Measurements from ENCODE around the gene ARMC12. TPM values are rescaled to one million over a fixed set of nuclear protein-coding genes. Genes with fewer than 3 reads are reported as not detected.
"Not testable (repeated sequence)": the region's sequence is repeated elsewhere in the genome, so short reads cannot be mapped to it uniquely, and the experiment has no call there.

The ARMC12 gene
- 1 to 10 TPM; 1.8 to 1.9 TPM for total RNA-seq

GRCh38 chr6:35736982-35737412 is at the start of gene ARMC12:
ARMC12 (plus strand) TSS chr6:35737032; CDS start chr6:35737109, 77 bp downstream.
- H3K4me3 Mint-ChIP-seq, result peak within 1 kb of the TSS; percentile 34
- no peaks in the 10 kb centered on the region for H3K27me3 Mint-ChIP-seq
- no peaks in the 10 kb centered on the region for H3K9me3 Mint-ChIP-seq
- no peak for ATAC-seq (replicated peaks)
- peak within 1 kb of the TSS; percentile 74 for H3K27ac Mint-ChIP-seq
- H3K36me3 Mint-ChIP-seq (ENCODE audit: low read depth), result no peaks in the 10 kb centered on the region
- H3K4me1 Mint-ChIP-seq, result peaks cover 17% of the 10 kb centered on the region

GRCh38 chr6:35687658-35688604 is 48.9 kb upstream of the ARMC12 start:
- Mint-ChIP-seq H3K36me3 (ENCODE audit: low read depth) (peaks cover 13% of the 10 kb centered on the region), H3K4me1 (peaks cover 4% of the 10 kb centered on the region), H3K9me3 (no peaks in the 10 kb centered on the region), H3K4me3 (peak overlapping the region; percentile 92), H3K27ac (peak overlapping the region; percentile 92), H3K27me3 (no peaks in the 10 kb centered on the region)
- peak; percentile 66 for ATAC-seq (replicated peaks)

- no peaks in the 10 kb centered on the region for H3K27me3 Mint-ChIP-seq
- peak within 1 kb of the TSS; percentile 92 for H3K27ac Mint-ChIP-seq
- peak within 1 kb of the TSS; percentile 92 for H3K4me3 Mint-ChIP-seq
- H3K36me3 Mint-ChIP-seq (ENCODE audit: low read depth), result peaks cover 9% of the 10 kb centered on the region
- peaks cover 4% of the 10 kb centered on the region for H3K4me1 Mint-ChIP-seq
- peak; percentile 94 for ATAC-seq (replicated peaks)
- no peaks in the 10 kb centered on the region for H3K9me3 Mint-ChIP-seq
Observed at GRCh38 chr6:35688605-35689322, 48.1 kb upstream of the ARMC12 start, which contains the start of gene FKBP5. FKBP5 (minus strand) TSS chr6:35688915; CDS start chr6:35642824, 46,091 bp downstream.

GRCh38 chr6:35690006-35690405 is 46.8 kb upstream of the ARMC12 start:
- H3K27me3 Mint-ChIP-seq; H3K9me3 Mint-ChIP-seq; H3K27ac Mint-ChIP-seq; H3K4me1 Mint-ChIP-seq; ATAC-seq (replicated peaks); H3K36me3 Mint-ChIP-seq (ENCODE audit: low read depth); H3K4me3 Mint-ChIP-seq: not testable (repeated sequence)

GRCh38 chr6:35690484-35690883 is 46.3 kb upstream of the ARMC12 start:
- Mint-ChIP-seq H3K9me3 (no peaks in the 10 kb centered on the region), H3K36me3 (ENCODE audit: low read depth) (no peaks in the 10 kb centered on the region), H3K27ac (no peak overlapping the region), H3K4me1 (peaks cover 4% of the 10 kb centered on the region), H3K4me3 (no peak overlapping the region), H3K27me3 (no peaks in the 10 kb centered on the region)
- ATAC-seq (replicated peaks), result no peak

GRCh38 chr6:35691027-35691824 is 45.6 kb upstream of the ARMC12 start:
- Mint-ChIP-seq H3K4me1 (peaks cover 4% of the 10 kb centered on the region), H3K36me3 (ENCODE audit: low read depth) (no peaks in the 10 kb centered on the region), H3K27me3 (no peaks in the 10 kb centered on the region), H3K4me3 (no peak overlapping the region), H3K9me3 (no peaks in the 10 kb centered on the region), H3K27ac (no peak overlapping the region)
- no peak for ATAC-seq (replicated peaks)

- no peak overlapping the region for H3K27ac Mint-ChIP-seq
- H3K4me3 Mint-ChIP-seq, result no peak overlapping the region
- peak; percentile 75 for ATAC-seq (replicated peaks)
- H3K27me3 Mint-ChIP-seq, result no peaks in the 10 kb centered on the region
- H3K36me3 Mint-ChIP-seq (ENCODE audit: low read depth), result no peaks in the 10 kb centered on the region
- no peaks in the 10 kb centered on the region for H3K9me3 Mint-ChIP-seq
- H3K4me1 Mint-ChIP-seq, result no peaks in the 10 kb centered on the region
Observed at GRCh38 chr6:35694462-35694861, 42.4 kb upstream of the ARMC12 start.

GRCh38 chr6:35698430-35698829 is 38.4 kb upstream of the ARMC12 start:
- not testable (repeated sequence) for H3K4me1 Mint-ChIP-seq

GRCh38 chr6:35698858-35699257 is 38.0 kb upstream of the ARMC12 start:
- H3K4me3 Mint-ChIP-seq, result no peak overlapping the region
- H3K4me1 Mint-ChIP-seq, result no peaks in the 10 kb centered on the region
- ATAC-seq (replicated peaks), result no peak
- no peak overlapping the region for H3K27ac Mint-ChIP-seq
- no peaks in the 10 kb centered on the region for H3K27me3 Mint-ChIP-seq
- no peaks in the 10 kb centered on the region for H3K9me3 Mint-ChIP-seq
- H3K36me3 Mint-ChIP-seq (ENCODE audit: low read depth), result no peaks in the 10 kb centered on the region

More at GRCh38 chr6:35698430-35698829, 38.4 kb upstream of the ARMC12 start:
- H3K4me3 Mint-ChIP-seq; ATAC-seq (replicated peaks); H3K9me3 Mint-ChIP-seq; H3K27me3 Mint-ChIP-seq; H3K27ac Mint-ChIP-seq; H3K36me3 Mint-ChIP-seq (ENCODE audit: low read depth): not testable (repeated sequence)

GRCh38 chr6:35703554-35703953 is 33.3 kb upstream of the ARMC12 start:
- H3K9me3 Mint-ChIP-seq, result no peaks in the 10 kb centered on the region
- ATAC-seq (replicated peaks), result no peak
- no peak overlapping the region for H3K4me3 Mint-ChIP-seq
- H3K27ac Mint-ChIP-seq, result no peak overlapping the region
- no peaks in the 10 kb centered on the region for H3K27me3 Mint-ChIP-seq
- H3K36me3 Mint-ChIP-seq (ENCODE audit: low read depth), result no peaks in the 10 kb centered on the region
- no peaks in the 10 kb centered on the region for H3K4me1 Mint-ChIP-seq

GRCh38 chr6:35706468-35706867 is 30.4 kb upstream of the ARMC12 start:
- no peak overlapping the region for H3K4me3 Mint-ChIP-seq
- H3K27me3 Mint-ChIP-seq, result no peaks in the 10 kb centered on the region
- H3K4me1 Mint-ChIP-seq, result peaks cover 13% of the 10 kb centered on the region

GRCh38 chr6:35707714-35708407 is 29.0 kb upstream of the ARMC12 start:
- Mint-ChIP-seq H3K27ac (no peak overlapping the region), H3K27me3 (no peaks in the 10 kb centered on the region), H3K4me1 (peaks cover 13% of the 10 kb centered on the region), H3K9me3 (peaks cover 3% of the 10 kb centered on the region), H3K36me3 (ENCODE audit: low read depth) (peaks cover 5% of the 10 kb centered on the region), H3K4me3 (no peak overlapping the region)
- no peak for ATAC-seq (replicated peaks)

More at GRCh38 chr6:35706468-35706867, 30.4 kb upstream of the ARMC12 start:
- Mint-ChIP-seq H3K9me3 (peaks cover 3% of the 10 kb centered on the region), H3K27ac (no peak overlapping the region), H3K36me3 (ENCODE audit: low read depth) (peaks cover 5% of the 10 kb centered on the region)
- no peak for ATAC-seq (replicated peaks)

GRCh38 chr6:35708585-35708984 is 28.2 kb upstream of the ARMC12 start:
- Mint-ChIP-seq H3K27me3 (no peaks in the 10 kb centered on the region), H3K4me1 (peaks cover 13% of the 10 kb centered on the region), H3K27ac (no peak overlapping the region), H3K9me3 (peaks cover 3% of the 10 kb centered on the region), H3K4me3 (no peak overlapping the region), H3K36me3 (ENCODE audit: low read depth) (peaks cover 5% of the 10 kb centered on the region)
- no peak for ATAC-seq (replicated peaks)
